Mesendoderm (in vitro differentiated cells): ENCODE results near the gene HRNR.

Experiments
- DNase-seq: peaks from one replicate; pipeline ENCODE4 v3.0.0; 2013
- H2AK5ac ChIP-seq: 2 replicates; pipeline ENCODE4 v1.6.1; 2013; ENCODE audit warnings: low read length, inconsistent platforms
- H2BK120ac ChIP-seq: 2 replicates; pipeline ENCODE4 v1.6.1; 2013; ENCODE audit warnings: low read depth, mild to moderate bottlenecking, low read length, moderate library complexity, mixed read lengths
- H2BK15ac ChIP-seq: replicated peaks from 2 replicates; pipeline ENCODE4 v1.6.1; 2013; ENCODE audit warnings: low read depth, mild to moderate bottlenecking, moderate library complexity
- H2BK5ac ChIP-seq: 2 replicates; pipeline ENCODE4 v1.6.1; 2013; ENCODE audit warnings: low read length, inconsistent platforms
- H3K18ac ChIP-seq: 2 replicates; pipeline ENCODE4 v1.6.1; 2013; ENCODE audit warnings: mild to moderate bottlenecking, low read length, mixed read lengths
- H3K23ac ChIP-seq: one replicate; pipeline ENCODE4 v1.6.1; 2013; ENCODE audit warnings: low read length
- H3K27ac ChIP-seq: 2 replicates; pipeline ENCODE4 v1.5.1; 2013; ENCODE audit warnings: low read depth, mild to moderate bottlenecking, inconsistent platforms, low read length, moderate library complexity
- H3K27me3 ChIP-seq: 2 replicates; pipeline ENCODE4 v1.6.1; 2013; ENCODE audit warnings: low read length, control low read depth, mild to moderate bottlenecking, inconsistent platforms; ENCODE audit not compliant: insufficient read depth, poor library complexity
- H3K36me3 ChIP-seq: 2 replicates; pipeline ENCODE4 v1.6.1; 2013; ENCODE audit warnings: low read length, inconsistent platforms; ENCODE audit not compliant: control insufficient read depth, insufficient read depth
- H3K4ac ChIP-seq: one replicate; pipeline ENCODE4 v1.6.1; 2013; ENCODE audit warnings: low read depth, mild to moderate bottlenecking, low read length, moderate library complexity
- H3K4me1 ChIP-seq: 2 replicates; pipeline ENCODE4 v1.6.1; 2013; ENCODE audit warnings: low read depth, low read length, inconsistent platforms; ENCODE audit not compliant: control insufficient read depth
- H3K4me2 ChIP-seq: 2 replicates; pipeline ENCODE4 v1.6.1; 2013; ENCODE audit warnings: low read length
- H3K4me3 ChIP-seq: 2 replicates; pipeline ENCODE4 v1.5.1; 2013; ENCODE audit warnings: mild to moderate bottlenecking, low read length
- H3K56ac ChIP-seq: one replicate; pipeline ENCODE4 v1.6.1; 2013; ENCODE audit warnings: low read length
- H3K79me1 ChIP-seq: 2 replicates; pipeline ENCODE4 v1.6.1; 2013; ENCODE audit warnings: low read length, inconsistent platforms
- H3K79me2 ChIP-seq: 2 replicates; pipeline ENCODE4 v1.6.1; 2013; ENCODE audit warnings: mild to moderate bottlenecking, low read length; ENCODE audit not compliant: control insufficient read depth, insufficient read depth
- H3K9ac ChIP-seq: 2 replicates; pipeline ENCODE4 v1.6.1; 2013; ENCODE audit warnings: low read length, inconsistent platforms
- H4K5ac ChIP-seq: one replicate; pipeline ENCODE4 v1.6.1; 2013; ENCODE audit warnings: low read length
- H4K8ac ChIP-seq: one replicate; pipeline ENCODE4 v1.6.1; 2013; ENCODE audit warnings: low read depth, mild to moderate bottlenecking, control low read depth, low read length, moderate library complexity
- WGBS: extraction: QIAGEN DNeasy Blood & Tissue Kit; methylation state at CpG from one replicate; pipeline ENCODE4 v1.1.7; 2013; ENCODE audit warnings: low lambda C conversion rate, missing lambda C conversion rate; ENCODE audit not compliant: insufficient coverage; ENCODE audit errors: extremely low coverage; 5-methylcytosine and 5-hydroxymethylcytosine counted together

Gene HRNR

GRCh38 chr1:152170287-152170905 is 53.6 kb downstream of the HRNR start:
- Histone ChIP-seq H3K79me2 (no peaks in the 10 kb centered on the region), H3K4me3 (no peak overlapping the region), H3K27ac (no peak overlapping the region), H3K9ac (no peak overlapping the region), H3K4me2 (no peak overlapping the region), H3K23ac (no peak overlapping the region), H2BK120ac (no peak overlapping the region), H4K8ac (no peak overlapping the region), H4K5ac (no peak overlapping the region), H3K4me1 (no peaks in the 10 kb centered on the region), H3K18ac (no peak overlapping the region), H2BK15ac (no peak overlapping the region), H2AK5ac (no peak overlapping the region), H3K27me3 (no peaks in the 10 kb centered on the region), H3K36me3 (no peaks in the 10 kb centered on the region), H2BK5ac (no peak overlapping the region), H3K79me1 (no peaks in the 10 kb centered on the region), H3K4ac (no peak overlapping the region), H3K56ac (no peak overlapping the region)
- WGBS: no CpG with 5 or more reads among the region's 5 CpGs
- no peak for DNase-seq

GRCh38 chr1:152169366-152170025 is 54.5 kb downstream of the HRNR start:
- Histone ChIP-seq H3K27ac (no peak overlapping the region), H3K4me1 (no peaks in the 10 kb centered on the region), H3K79me1 (no peaks in the 10 kb centered on the region), H3K18ac (no peak overlapping the region), H3K4me3 (no peak overlapping the region), H2AK5ac (no peak overlapping the region), H3K4me2 (no peak overlapping the region), H3K56ac (no peak overlapping the region), H2BK15ac (no peak overlapping the region), H2BK120ac (no peak overlapping the region), H3K27me3 (no peaks in the 10 kb centered on the region), H3K36me3 (no peaks in the 10 kb centered on the region), H3K23ac (no peak overlapping the region), H2BK5ac (no peak overlapping the region), H4K5ac (no peak overlapping the region), H3K4ac (no peak overlapping the region), H3K79me2 (no peaks in the 10 kb centered on the region), H4K8ac (no peak overlapping the region), H3K9ac (no peak overlapping the region)
- 100% methylated on average over 1 of the region's 4 CpGs for WGBS
- DNase-seq: no peak

- no peak overlapping the region for H2BK5ac ChIP-seq
- DNase-seq: no peak
- H4K5ac ChIP-seq: no peak overlapping the region
- H2AK5ac ChIP-seq: no peak overlapping the region
- H3K79me2 ChIP-seq: no peaks in the 10 kb centered on the region
- no peaks in the 10 kb centered on the region for H3K4me1 ChIP-seq
- WGBS: no CpG with 5 or more reads among the region's 1 CpG
- no peaks in the 10 kb centered on the region for H3K36me3 ChIP-seq
- no peak overlapping the region for H2BK15ac ChIP-seq
- no peak overlapping the region for H3K23ac ChIP-seq
- H3K4ac ChIP-seq: no peak overlapping the region
- no peak overlapping the region for H3K4me2 ChIP-seq
- no peak overlapping the region for H3K27ac ChIP-seq
- no peak overlapping the region for H2BK120ac ChIP-seq
- no peaks in the 10 kb centered on the region for H3K27me3 ChIP-seq
- no peak overlapping the region for H3K9ac ChIP-seq
- no peak overlapping the region for H4K8ac ChIP-seq
- H3K4me3 ChIP-seq: no peak overlapping the region
- no peaks in the 10 kb centered on the region for H3K79me1 ChIP-seq
- no peak overlapping the region for H3K56ac ChIP-seq
- no peak overlapping the region for H3K18ac ChIP-seq
Observed at GRCh38 chr1:152168535-152168868, 55.5 kb downstream of the HRNR start.

DNA sequence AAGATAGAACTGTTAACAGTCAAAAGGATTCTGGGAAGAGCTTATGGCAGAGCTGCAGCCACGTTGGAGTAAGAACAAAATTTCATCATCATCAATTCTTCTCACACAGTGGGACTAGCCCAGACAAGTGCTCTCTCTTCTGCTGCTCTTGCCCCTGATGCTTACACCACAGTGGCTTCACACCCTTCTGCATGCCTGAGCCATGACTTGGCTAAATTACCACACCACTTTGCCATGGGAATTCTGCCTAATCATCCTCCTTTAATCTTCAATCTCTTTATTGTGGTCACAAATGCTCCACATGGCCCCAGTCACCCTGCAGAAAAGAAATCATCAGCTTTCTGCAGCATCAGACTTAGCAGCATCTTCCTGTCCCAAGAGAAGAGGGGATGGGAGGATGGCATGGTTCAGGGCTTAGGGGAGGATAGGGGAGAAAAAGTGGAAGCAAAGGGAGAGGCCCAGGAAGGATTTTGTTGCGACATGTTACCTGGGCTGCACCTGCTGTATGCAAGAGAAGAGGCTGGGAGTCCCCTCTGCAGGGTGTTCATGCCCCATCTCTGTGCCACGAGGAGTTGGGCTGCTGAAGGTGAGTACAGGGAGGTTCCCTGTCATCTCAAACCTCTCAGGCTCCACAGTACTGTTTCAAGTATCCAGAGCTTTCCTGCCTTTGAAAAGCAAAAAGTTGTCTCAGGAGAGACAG is 56.0 kb downstream of the HRNR start:
- H2AK5ac ChIP-seq: no peak overlapping the region
- H3K4me1 ChIP-seq: no peaks in the 10 kb centered on the region
- no peak overlapping the region for H3K56ac ChIP-seq
- H3K79me1 ChIP-seq: no peaks in the 10 kb centered on the region
- H3K4me2 ChIP-seq: no peak overlapping the region
- no CpG with 5 or more reads among the region's 3 CpGs for WGBS
- H2BK5ac ChIP-seq: no peak overlapping the region
- no peak overlapping the region for H2BK15ac ChIP-seq
- no peak overlapping the region for H3K27ac ChIP-seq
- no peak overlapping the region for H3K23ac ChIP-seq
- H3K4ac ChIP-seq: no peak overlapping the region
- no peak overlapping the region for H3K18ac ChIP-seq
- H4K5ac ChIP-seq: no peak overlapping the region
- no peak overlapping the region for H3K4me3 ChIP-seq
- H3K9ac ChIP-seq: no peak overlapping the region
- DNase-seq: peak; percentile 63
- no peak overlapping the region for H2BK120ac ChIP-seq
- no peak overlapping the region for H4K8ac ChIP-seq
- no peaks in the 10 kb centered on the region for H3K36me3 ChIP-seq
- H3K27me3 ChIP-seq: no peaks in the 10 kb centered on the region
- no peaks in the 10 kb centered on the region for H3K79me2 ChIP-seq

- H3K4me3 ChIP-seq: no peak overlapping the region
- no peak for DNase-seq
- no peak overlapping the region for H2AK5ac ChIP-seq
- no peak overlapping the region for H3K4ac ChIP-seq
- no peak overlapping the region for H3K18ac ChIP-seq
- no peak overlapping the region for H3K4me2 ChIP-seq
- no peaks in the 10 kb centered on the region for H3K79me2 ChIP-seq
- H3K4me1 ChIP-seq: no peaks in the 10 kb centered on the region
- no peaks in the 10 kb centered on the region for H3K79me1 ChIP-seq
- H3K27ac ChIP-seq: no peak overlapping the region
- no peak overlapping the region for H2BK120ac ChIP-seq
- H3K23ac ChIP-seq: no peak overlapping the region
- H4K5ac ChIP-seq: no peak overlapping the region
- H3K27me3 ChIP-seq: no peaks in the 10 kb centered on the region
- WGBS: no CpG with 5 or more reads among the region's 1 CpG
- no peak overlapping the region for H4K8ac ChIP-seq
- H3K56ac ChIP-seq: no peak overlapping the region
- H2BK5ac ChIP-seq: no peak overlapping the region
- H3K9ac ChIP-seq: no peak overlapping the region
- no peak overlapping the region for H2BK15ac ChIP-seq
- H3K36me3 ChIP-seq: no peaks in the 10 kb centered on the region
Observed at GRCh38 chr1:152166966-152167365, 57.0 kb downstream of the HRNR start.
